HG02981 (cell line): ENCODE data around the gene KRT82.

Experiments
- ATAC-seq: cut with Tn5 transposase; IDR thresholded peaks from one replicate; pipeline ENCODE4 v1.9.1; 2021; ENCODE audit warnings: mild to moderate bottlenecking, moderate library complexity; ENCODE audit not compliant: unreplicated experiment

Gene KRT82

GRCh38 chr12:52436000-52436827 is 30.1 kb upstream of the KRT82 start:
- ATAC-seq, result no peak

DNA sequence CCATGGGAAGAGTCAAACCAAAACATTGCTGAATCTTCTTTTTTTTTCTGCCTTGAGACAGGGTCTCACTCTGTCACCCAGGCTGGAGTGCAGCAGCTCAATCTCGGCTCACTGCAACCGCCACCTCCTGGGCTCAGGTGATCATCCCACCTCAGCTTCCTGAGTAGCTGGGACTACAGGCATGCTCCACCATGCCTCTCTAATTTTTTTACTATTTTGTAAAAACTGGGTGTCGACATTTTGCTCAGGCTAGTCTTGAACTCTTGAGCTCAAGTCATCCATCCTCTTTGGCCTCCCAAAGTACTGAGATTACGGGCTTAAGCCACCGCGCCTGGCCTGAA is 29.5 kb upstream of the KRT82 start:
- ATAC-seq, result no peak

- no peak for ATAC-seq
Observed at GRCh38 chr12:52434760-52435530, 28.8 kb upstream of the KRT82 start.

- no peak for ATAC-seq
Observed at GRCh38 chr12:52434081-52434733, 28.1 kb upstream of the KRT82 start, which contains the start of gene KRT75. Gene KRT75 (minus strand): TSS chr12:52434371. CDS start chr12:52434304, 67 bp downstream.

GRCh38 chr12:52433501-52434080 is 27.5 kb upstream of the KRT82 start:
- no peak for ATAC-seq

- ATAC-seq, result no peak
Observed at GRCh38 chr12:52432559-52433207, 26.5 kb upstream of the KRT82 start.

- ATAC-seq, result no peak
Observed at GRCh38 chr12:52428121-52428520, 22.0 kb upstream of the KRT82 start.

DNA sequence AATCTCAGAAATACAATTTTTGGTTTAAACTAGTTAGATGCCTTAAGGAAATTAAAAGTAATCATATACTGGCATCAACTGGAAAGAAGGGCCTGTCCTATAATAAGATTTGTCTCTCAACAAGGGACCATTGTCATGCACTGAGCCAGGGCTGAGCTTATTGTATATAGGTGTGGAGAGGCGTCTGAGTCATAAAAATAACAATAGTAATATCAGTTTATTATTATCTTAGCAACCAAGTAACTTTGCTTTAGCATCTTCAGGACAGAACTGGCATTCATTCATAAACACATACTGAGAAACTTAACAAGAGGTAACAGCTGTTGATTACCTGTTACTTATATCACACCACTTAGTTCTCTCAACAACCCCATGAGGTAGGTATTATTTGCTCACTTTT is 20.9 kb upstream of the KRT82 start:
- no peak for ATAC-seq

DNA sequence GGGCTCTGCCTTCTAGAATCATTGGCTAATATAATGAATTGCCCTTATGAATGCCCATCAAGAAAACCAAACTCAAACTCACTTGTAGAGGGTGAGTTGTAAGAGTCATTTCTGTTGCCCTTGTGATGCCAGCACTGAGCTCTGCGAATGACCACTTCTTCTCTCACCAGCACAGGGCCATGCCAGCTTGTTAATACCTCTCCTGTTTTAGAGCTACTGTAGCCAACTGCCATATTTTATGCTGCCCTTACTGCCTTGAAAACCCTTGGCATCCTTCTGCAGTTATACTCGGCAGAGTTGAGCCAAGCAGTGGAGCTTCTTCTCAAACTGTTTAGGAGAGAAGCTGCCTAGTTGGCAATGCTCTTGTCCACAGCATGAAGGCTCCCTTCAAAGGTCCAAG is 19.9 kb upstream of the KRT82 start:
- no peak for ATAC-seq

- ATAC-seq, result no peak
Observed at GRCh38 chr12:52425466-52425865, 19.3 kb upstream of the KRT82 start.

GRCh38 chr12:52423661-52424500 is 17.7 kb upstream of the KRT82 start:
- no peak for ATAC-seq

DNA sequence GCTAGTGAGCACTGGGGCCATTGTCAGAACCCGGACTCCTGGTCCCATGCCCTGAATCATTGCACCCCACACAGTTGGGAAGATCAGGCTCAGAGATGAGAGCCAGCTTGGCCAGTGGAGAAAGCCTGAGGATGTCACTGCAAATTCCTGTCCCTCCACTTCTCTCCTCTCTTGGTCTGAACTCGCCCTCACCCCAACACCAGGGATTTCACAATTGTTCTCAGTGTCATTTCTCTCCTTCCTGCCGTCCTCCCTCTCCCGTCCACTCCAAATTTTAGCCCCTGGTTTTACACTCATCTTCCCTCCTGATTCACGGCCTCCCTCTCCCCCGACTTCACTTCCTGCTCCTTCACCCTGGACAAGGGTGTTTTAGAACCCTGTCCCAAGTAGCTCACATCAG is 16.9 kb upstream of the KRT82 start:
- ATAC-seq, result no peak

DNA sequence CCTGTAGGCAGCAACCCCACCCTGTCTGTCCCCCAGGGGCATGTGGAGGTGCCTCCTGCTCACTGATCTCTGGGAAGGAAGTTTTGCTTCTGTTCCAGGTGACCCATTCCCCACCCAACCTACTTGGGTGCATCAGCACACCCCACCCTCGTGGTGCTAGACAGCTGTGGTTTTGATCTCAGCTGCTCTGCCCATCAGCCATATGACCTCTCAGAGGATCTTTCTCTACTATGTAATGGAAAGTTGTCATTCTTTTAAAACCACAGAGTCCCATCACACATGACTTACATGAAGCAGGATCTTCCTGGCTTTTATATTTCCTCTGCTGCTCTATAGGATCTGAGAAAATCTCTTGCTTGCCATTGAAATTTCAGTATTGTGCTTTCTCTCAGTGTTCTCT is 13.5 kb upstream of the KRT82 start:
- no peak for ATAC-seq

GRCh38 chr12:52418576-52419110 is 12.5 kb upstream of the KRT82 start:
- no peak for ATAC-seq

GRCh38 chr12:52417740-52418139 is 11.6 kb upstream of the KRT82 start:
- ATAC-seq, result no peak

DNA sequence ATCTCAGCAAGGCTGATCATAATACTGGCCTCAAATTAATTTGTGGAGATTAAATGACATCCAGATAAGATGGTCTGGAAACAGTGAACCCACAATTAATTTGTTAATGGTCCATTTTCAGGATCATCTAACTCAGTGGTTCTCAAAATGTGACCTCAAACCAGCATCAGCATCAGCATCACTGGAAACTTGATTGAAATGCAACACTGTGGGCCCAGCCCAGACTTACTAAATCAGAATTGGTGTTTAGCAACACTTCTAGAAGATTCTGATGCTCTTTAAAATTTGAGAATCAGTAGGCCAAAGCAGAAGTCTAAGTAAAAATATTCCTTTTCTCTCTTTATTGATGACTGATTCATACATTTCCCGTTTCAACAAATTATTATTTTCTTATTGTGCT is 10.7 kb upstream of the KRT82 start:
- no peak for ATAC-seq

- no peak for ATAC-seq
Observed at GRCh38 chr12:52415870-52416750, 10.0 kb upstream of the KRT82 start.

- no peak for ATAC-seq
Observed at GRCh38 chr12:52414936-52415335, 8.8 kb upstream of the KRT82 start.
